ENCODE measurements around the gene BAHCC1.

BAHCC1 gene

DNA sequence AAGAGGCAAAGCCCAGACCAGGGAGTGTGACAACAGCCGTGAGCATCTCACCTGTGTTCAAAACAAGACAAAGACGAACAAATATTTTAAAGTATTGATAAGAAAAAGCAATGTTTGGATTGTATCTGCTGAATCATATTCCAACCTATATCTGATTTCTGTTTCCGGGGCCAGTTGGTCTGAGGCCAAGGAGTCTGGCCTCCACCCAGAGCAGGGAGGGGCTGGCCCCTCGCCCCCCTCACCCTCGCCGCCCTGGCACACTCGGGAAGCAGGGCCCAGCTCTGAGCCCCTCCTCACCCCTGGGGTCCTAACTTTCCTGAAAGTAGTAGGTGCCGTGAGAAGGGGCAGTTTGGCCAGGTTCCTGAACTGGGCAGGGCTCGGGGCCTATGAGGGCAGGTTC, 69.3 kb downstream of the BAHCC1 start:
- no peak for DNase-seq

- DNase-seq = no peak
Measured at GRCh38 chr17:81465910-81466309, 70.7 kb downstream of the BAHCC1 start.

GRCh38 chr17:81466564-81467472, 71.6 kb downstream of the BAHCC1 start:
- DNase-seq = no peak

DNA sequence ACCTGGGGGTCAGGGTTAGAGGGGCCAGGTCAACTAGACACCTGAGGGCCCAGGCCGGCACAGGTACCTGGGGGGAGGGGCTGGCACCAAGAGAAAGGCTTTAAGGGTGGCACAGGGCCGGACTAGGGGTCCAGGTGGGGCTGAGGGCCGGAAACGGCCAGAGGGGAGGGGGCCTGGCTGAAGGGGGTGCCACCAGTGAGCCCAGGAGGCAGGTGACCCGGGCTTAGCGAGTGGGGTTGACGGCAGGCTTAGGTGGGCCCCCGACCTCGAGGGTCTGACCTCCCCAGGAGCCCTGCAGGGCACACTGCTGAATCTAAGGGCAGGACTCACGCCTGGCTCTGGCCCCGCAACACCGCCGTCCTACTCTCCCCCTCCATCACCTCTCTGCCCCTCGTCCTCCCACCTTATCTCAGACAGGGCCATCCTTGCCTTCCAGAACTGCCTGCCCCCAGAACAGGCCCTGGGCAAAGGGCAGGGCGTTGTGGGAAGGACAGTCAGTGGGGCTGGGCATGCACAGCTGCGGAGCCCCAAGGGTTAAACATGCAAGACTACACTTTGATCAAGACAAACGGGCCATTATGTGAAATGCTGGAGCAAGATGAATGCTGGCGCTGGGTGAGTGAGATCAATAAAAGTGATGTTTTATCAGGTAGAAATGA, 73.0 kb downstream of the BAHCC1 start:
- DNase-seq = no peak

DNA sequence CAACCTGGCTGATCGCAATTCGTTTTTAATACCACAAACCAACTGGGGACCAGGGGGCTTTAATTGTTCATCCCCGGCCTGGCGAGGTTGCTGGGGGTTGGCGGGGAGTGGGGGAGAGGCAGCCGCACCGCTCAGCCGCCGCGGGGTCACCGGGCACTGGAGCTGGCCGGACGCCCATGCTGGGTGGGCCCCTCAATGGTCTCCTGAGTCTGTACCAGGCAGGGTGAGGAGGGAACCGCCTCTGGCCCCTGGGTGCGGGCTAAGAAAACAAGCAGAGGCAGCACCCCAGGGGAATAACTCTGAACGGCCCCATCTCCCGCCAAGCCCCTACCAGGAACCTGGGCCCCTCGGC, 73.5 kb downstream of the BAHCC1 start:
- no peak for DNase-seq

DNA sequence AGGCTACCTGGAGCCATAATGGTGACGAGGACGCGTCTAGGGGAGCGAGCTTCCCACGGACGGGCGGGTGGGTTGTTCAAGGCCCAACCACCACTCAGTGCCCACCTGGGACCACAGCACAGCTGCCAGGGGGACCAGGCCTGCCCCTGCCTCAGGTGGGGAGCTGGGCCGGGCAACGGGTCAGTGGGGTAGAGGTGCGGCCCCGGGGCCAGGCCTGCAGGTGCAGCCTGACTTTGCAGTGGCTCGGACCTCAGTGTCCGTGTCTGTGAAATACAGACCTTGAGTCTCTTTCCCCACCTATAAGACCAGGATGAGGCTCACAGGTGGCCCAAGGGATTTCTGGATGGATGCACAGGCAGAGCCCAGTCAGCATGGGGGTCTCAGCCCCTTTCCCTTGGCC, 74.0 kb downstream of the BAHCC1 start:
- DNase-seq = no peak

GRCh38 chr17:81470270-81470943, 75.2 kb downstream of the BAHCC1 start:
- DNase-seq = no peak

- DNase-seq = no peak
Measured at GRCh38 chr17:81470944-81471817, 75.9 kb downstream of the BAHCC1 start.

DNA sequence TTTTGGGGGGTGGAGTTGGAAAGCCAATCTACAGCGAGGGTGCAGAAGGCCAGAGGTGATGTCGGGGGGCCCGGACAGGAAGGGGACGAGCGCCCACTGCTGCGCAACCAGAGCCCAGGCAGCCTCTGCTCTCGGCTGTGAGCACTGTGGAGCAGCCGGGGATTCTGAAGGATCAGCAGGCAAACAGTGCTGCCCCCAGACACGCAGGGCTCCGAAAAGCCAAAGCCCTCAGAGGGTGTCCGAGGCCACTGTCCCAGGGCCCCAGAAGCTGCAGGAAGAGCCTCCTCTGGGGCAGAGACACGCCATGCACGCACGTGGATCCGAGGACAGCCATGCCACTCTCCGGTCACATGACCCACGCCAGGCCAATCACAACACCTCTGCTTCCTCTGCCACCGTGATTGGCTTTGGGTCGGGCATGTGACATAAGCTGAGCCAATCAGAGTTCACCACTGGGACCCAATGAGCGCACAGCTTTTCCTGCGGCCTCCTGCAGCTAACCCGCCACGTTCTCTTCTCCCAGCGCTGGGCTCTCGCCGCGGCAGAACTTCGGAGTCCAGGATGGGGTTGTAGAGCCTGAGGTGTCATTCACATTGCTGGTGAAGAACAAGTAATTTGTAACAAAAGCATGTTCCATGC, 76.7 kb downstream of the BAHCC1 start:
- DNase-seq = peak in 1 of 5 donors; percentile 12

DNA sequence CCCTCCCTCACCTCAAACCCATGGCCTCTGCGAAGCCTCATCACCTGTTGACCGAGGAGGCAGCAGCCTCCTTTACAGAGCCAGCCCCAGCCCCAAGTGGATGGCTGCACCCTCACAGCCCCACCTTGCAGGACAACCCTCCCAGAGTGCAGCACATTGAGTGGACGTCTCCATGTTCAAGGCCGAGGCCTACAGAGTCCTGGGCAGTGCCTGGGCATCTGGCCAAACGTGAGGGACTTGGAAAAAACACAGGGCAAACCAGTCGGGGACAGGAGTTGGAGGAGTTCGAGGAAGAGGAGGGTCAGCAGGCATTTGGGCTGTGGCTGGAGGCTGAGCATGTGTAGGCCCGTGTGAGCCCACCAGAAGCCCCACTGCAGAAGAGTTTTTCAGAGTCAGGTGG, 77.8 kb downstream of the BAHCC1 start:
- no peak for DNase-seq

GRCh38 chr17:81474958-81475357, 79.7 kb downstream of the BAHCC1 start:
- DNase-seq = no peak

GRCh38 chr17:81476097-81476496, 80.8 kb downstream of the BAHCC1 start:
- no peak for DNase-seq

GRCh38 chr17:81476635-81477034, 81.4 kb downstream of the BAHCC1 start:
- DNase-seq = no peak

GRCh38 chr17:81477173-81477572, 81.9 kb downstream of the BAHCC1 start:
- no peak for DNase-seq

GRCh38 chr17:81478119-81478518, 82.9 kb downstream of the BAHCC1 start:
- DNase-seq = no peak

- DNase-seq = no peak
Measured at GRCh38 chr17:81479175-81480071, 84.2 kb downstream of the BAHCC1 start.

GRCh38 chr17:81480140-81481072, 85.1 kb downstream of the BAHCC1 start:
- DNase-seq = no peak

GRCh38 chr17:81481073-81481799, 86.0 kb downstream of the BAHCC1 start:
- DNase-seq = peak; percentile 35 to 67 (median 41)

Data from T-helper 1 cell (primary cell).